ENCODE data around the gene C2CD4B.

C2CD4B gene

GRCh38 chr15:62165104-62165792 is at the start of gene C2CD4B:
Gene C2CD4B (minus strand): TSS chr15:62165285. CDS start chr15:62164984, 301 bp downstream.
- peak; percentile 77 for DNase-seq

- DNase-seq, result no peak
These were observed 47.7 kb upstream of the C2CD4B start for GRCh38 chr15:62212741-62213140.

- no peak for DNase-seq
These were observed 46.3 kb upstream of the C2CD4B start for GRCh38 chr15:62211348-62211747.

GRCh38 chr15:62209821-62210220 is 44.7 kb upstream of the C2CD4B start:
- DNase-seq, result no peak

- DNase-seq, result no peak
These were observed 44.2 kb upstream of the C2CD4B start for GRCh38 chr15:62209322-62209721.

GRCh38 chr15:62208884-62209283 is 43.8 kb upstream of the C2CD4B start:
- no peak for DNase-seq

GRCh38 chr15:62208367-62208766 is 43.3 kb upstream of the C2CD4B start:
- DNase-seq, result no peak

GRCh38 chr15:62190675-62191074 is 25.6 kb upstream of the C2CD4B start:
- no peak for DNase-seq

GRCh38 chr15:62190274-62190673 is 25.2 kb upstream of the C2CD4B start:
- no peak for DNase-seq

GRCh38 chr15:62188744-62189143 is 23.7 kb upstream of the C2CD4B start:
- DNase-seq, result no peak

- DNase-seq, result no peak
These were observed 22.8 kb upstream of the C2CD4B start for GRCh38 chr15:62187910-62188309.

GRCh38 chr15:62187425-62187824 is 22.3 kb upstream of the C2CD4B start:
- DNase-seq, result no peak

- no peak for DNase-seq
These were observed 21.5 kb upstream of the C2CD4B start for GRCh38 chr15:62186578-62186977.

GRCh38 chr15:62183130-62183529 is 18.0 kb upstream of the C2CD4B start:
- DNase-seq, result no peak

- DNase-seq, result no peak
These were observed 8.1 kb upstream of the C2CD4B start for GRCh38 chr15:62173215-62173614.

GRCh38 chr15:62171882-62172281 is 6.8 kb upstream of the C2CD4B start:
- DNase-seq, result no peak

- no peak for DNase-seq
These were observed 799 bp upstream of the C2CD4B start for GRCh38 chr15:62165793-62166375.

GRCh38 chr15:62164396-62165103 is 535 bp downstream of the C2CD4B start:
- DNase-seq, result peak; percentile 79

- DNase-seq, result peak; percentile 74
These were observed 1.1 kb downstream of the C2CD4B start for GRCh38 chr15:62164014-62164395.

GRCh38 chr15:62163397-62164013 is 1.6 kb downstream of the C2CD4B start:
- DNase-seq, result peak; percentile 5

- no peak for DNase-seq
These were observed 11.9 kb downstream of the C2CD4B start for GRCh38 chr15:62153228-62153627.

GRCh38 chr15:62150445-62150844 is 14.6 kb downstream of the C2CD4B start:
- no peak for DNase-seq

- no peak for DNase-seq
These were observed 15.4 kb downstream of the C2CD4B start for GRCh38 chr15:62149729-62150128.

GRCh38 chr15:62147551-62147950 is 17.5 kb downstream of the C2CD4B start:
- no peak for DNase-seq

All from retina (tissue), 1 donor.